ENCODE results near the gene BUD31. TPM values are rescaled to one million over a fixed set of nuclear protein-coding genes. Genes with fewer than 3 reads are reported as not detected.

The BUD31 gene
- total and polyA plus RNA-seq, 2 experiments from 2014 or later = 77.1 to 247 TPM

GRCh38 chr7:99433158-99433557, 24.4 kb downstream of the BUD31 start (continued):
- no peak for TF ChIP-seq CTCF (conservative IDR thresholded peaks at IDR 0.05; ENCODE audit: low read depth in 2 of 2)
- no peak for TF ChIP-seq EZH2 (IDR thresholded peaks at IDR 0.05; ENCODE audit: low read depth, unreplicated experiment)
- TF ChIP-seq ZNF114 (CRISPR knock-in tag; IDR thresholded peaks at IDR 0.05) = no peak
- no peak for TF ChIP-seq POLR2AphosphoS5 (IDR thresholded peaks at IDR 0.05; ENCODE audit: low read depth)

GRCh38 chr7:99437946-99438572, 29.3 kb downstream of the BUD31 start:
- peaks cover 29% of the 10 kb centered on the region for H4K20me1 ChIP-seq (replicated peaks; ENCODE audit: insufficient read depth)
- peaks cover 18% of the 10 kb centered on the region; the same call in 1 of the 2 replicates for H3F3A ChIP-seq (replicated peaks; ENCODE audit: low read depth)
- H3K4me3 ChIP-seq = peak overlapping the region; percentile 97
- peaks cover 19% of the 10 kb centered on the region for H3K4me1 Mint-ChIP-seq
- H3K36me3 Mint-ChIP-seq (ENCODE audit: low read depth) = peaks cover 48% of the 10 kb centered on the region
- no peak for DNase-seq (ENCODE audit: low spot score)
- H3K9me2 ChIP-seq (ENCODE audit: insufficient read depth) = no peaks in the 10 kb centered on the region
- TF ChIP-seq, protein P1, sequence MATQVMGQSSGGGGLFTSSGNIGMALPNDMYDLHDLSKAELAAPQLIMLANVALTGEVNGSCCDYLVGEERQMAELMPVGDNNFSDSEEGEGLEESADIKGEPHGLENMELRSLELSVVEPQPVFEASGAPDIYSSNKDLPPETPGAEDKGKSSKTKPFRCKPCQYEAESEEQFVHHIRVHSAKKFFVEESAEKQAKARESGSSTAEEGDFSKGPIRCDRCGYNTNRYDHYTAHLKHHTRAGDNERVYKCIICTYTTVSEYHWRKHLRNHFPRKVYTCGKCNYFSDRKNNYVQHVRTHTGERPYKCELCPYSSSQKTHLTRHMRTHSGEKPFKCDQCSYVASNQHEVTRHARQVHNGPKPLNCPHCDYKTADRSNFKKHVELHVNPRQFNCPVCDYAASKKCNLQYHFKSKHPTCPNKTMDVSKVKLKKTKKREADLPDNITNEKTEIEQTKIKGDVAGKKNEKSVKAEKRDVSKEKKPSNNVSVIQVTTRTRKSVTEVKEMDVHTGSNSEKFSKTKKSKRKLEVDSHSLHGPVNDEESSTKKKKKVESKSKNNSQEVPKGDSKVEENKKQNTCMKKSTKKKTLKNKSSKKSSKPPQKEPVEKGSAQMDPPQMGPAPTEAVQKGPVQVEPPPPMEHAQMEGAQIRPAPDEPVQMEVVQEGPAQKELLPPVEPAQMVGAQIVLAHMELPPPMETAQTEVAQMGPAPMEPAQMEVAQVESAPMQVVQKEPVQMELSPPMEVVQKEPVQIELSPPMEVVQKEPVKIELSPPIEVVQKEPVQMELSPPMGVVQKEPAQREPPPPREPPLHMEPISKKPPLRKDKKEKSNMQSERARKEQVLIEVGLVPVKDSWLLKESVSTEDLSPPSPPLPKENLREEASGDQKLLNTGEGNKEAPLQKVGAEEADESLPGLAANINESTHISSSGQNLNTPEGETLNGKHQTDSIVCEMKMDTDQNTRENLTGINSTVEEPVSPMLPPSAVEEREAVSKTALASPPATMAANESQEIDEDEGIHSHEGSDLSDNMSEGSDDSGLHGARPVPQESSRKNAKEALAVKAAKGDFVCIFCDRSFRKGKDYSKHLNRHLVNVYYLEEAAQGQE (IDR thresholded peaks at IDR 0.05; ENCODE audit: unreplicated experiment) = no peak
- TF ChIP-seq CTCF (conservative IDR thresholded peaks at IDR 0.05; ENCODE audit: low read depth in 2 of 2) = no peak
- no peak for TF ChIP-seq EZH2 (IDR thresholded peaks at IDR 0.05; ENCODE audit: low read depth, unreplicated experiment)
- peaks cover 64% of the 10 kb centered on the region for H3K79me2 ChIP-seq (replicated peaks; ENCODE audit: insufficient read depth)
- H3K4me1 ChIP-seq (ENCODE audit: insufficient read depth) = peaks cover 19% of the 10 kb centered on the region
- no peaks in the 10 kb centered on the region for H3K27me3 ChIP-seq (ENCODE audit: insufficient read depth)
- H3K27ac Mint-ChIP-seq = peak overlapping the region; percentile 99
- H3K9me3 Mint-ChIP-seq = no peaks in the 10 kb centered on the region; the same call in 2 of the 3 replicates
- ATAC-seq = no peak; the same call in 1 of the 3 replicates
- H3K27ac ChIP-seq (ENCODE audit: low read depth) = peak overlapping the region; percentile 97; the same call in 1 of the 2 replicates
- H3K36me3 ChIP-seq (ENCODE audit: insufficient read depth) = peaks cover 23% of the 10 kb centered on the region
- peak overlapping the region; percentile 98 for H3K4me3 Mint-ChIP-seq
- H3K27me3 Mint-ChIP-seq (ENCODE audit: insufficient read depth, low read depth, poor library complexity) = peaks cover 9% of the 10 kb centered on the region
- peak overlapping the region; percentile 99 for H3K4me2 ChIP-seq
- H2AFZ ChIP-seq = peak overlapping the region; percentile 95
